GM12891 (cell line): ENCODE measurements around the gene MAPK8IP2.

Experiments used
- DNase-seq: peaks from one replicate; pipeline ENCODE4 v3.0.0; 2011; ENCODE audit warnings: low spot score; ENCODE audit not compliant: insufficient read length
- FAIRE-seq: peaks from 2 replicates; lab custom pipeline; 2011; peaks lifted over from hg19 to GRCh38; lab: Jason Lieb, UNC
- PAX5 ChIP-seq: IDR thresholded peaks from 2 replicates; pipeline ENCODE4 v1.6.1; 2011; ENCODE audit warnings: low read length, moderate library complexity, mild to moderate bottlenecking; ENCODE audit not compliant: insufficient read depth, severe bottlenecking
- POLR2A ChIP-seq: IDR thresholded peaks from 2 replicates; pipeline ENCODE4 v1.6.1; 2011; ENCODE audit warnings: low read depth, low read length, control low read depth
- POLR2AphosphoS5 ChIP-seq: IDR thresholded peaks from 2 replicates; pipeline ENCODE4 v1.6.1; 2011; ENCODE audit warnings: low read depth, low read length, control low read depth
- POU2F2 ChIP-seq: IDR thresholded peaks from 2 replicates; pipeline ENCODE4 v1.6.1; 2011; ENCODE audit warnings: low read depth, mild to moderate bottlenecking, control low read depth, low read length, moderate library complexity
- SPI1 ChIP-seq: IDR thresholded peaks from 2 replicates; pipeline ENCODE4 v1.6.1; 2011; ENCODE audit warnings: low read depth, low read length, control low read depth
- TAF1 ChIP-seq: IDR thresholded peaks from 2 replicates; pipeline ENCODE4 v1.6.1; 2011; ENCODE audit warnings: low read depth, low read length, control low read depth

MAPK8IP2 gene

GRCh38 chr22:50564289-50564688 lies 36.3 kb upstream of the MAPK8IP2 start:
- TF ChIP-seq PAX5 (no peak), TAF1 (no peak)
- FAIRE-seq, result no peak
- DNase-seq, result no peak

GRCh38 chr22:50567721-50568252 lies 32.8 kb upstream of the MAPK8IP2 start:
- TF ChIP-seq PAX5, result no peak
- TF ChIP-seq TAF1, result no peak
- no peak for TF ChIP-seq POLR2AphosphoS5
- TF ChIP-seq SPI1, result no peak
- TF ChIP-seq POU2F2, result no peak
- TF ChIP-seq POLR2A, result no peak

GRCh38 chr22:50568626-50569025 lies 32.0 kb upstream of the MAPK8IP2 start:
- FAIRE-seq (no peak), DNase-seq (no peak)
- TF ChIP-seq TAF1 (no peak), PAX5 (no peak), SPI1 (no peak), POLR2AphosphoS5 (no peak), POU2F2 (no peak), POLR2A (no peak)

More at GRCh38 chr22:50567721-50568252, 32.8 kb upstream of the MAPK8IP2 start:
- no peak for DNase-seq
- no peak for FAIRE-seq

GRCh38 chr22:50569041-50569459 lies 31.5 kb upstream of the MAPK8IP2 start:
- no peak for DNase-seq
- no peak for FAIRE-seq
- TF ChIP-seq PAX5 (no peak), SPI1 (no peak), TAF1 (no peak), POLR2A (no peak), POU2F2 (no peak), POLR2AphosphoS5 (no peak)

GRCh38 chr22:50569896-50570535 lies 30.6 kb upstream of the MAPK8IP2 start:
- FAIRE-seq, result no peak
- TF ChIP-seq SPI1 (no peak), PAX5 (no peak), POLR2A (no peak), TAF1 (no peak), POLR2AphosphoS5 (no peak), POU2F2 (no peak)

GRCh38 chr22:50570861-50571260 lies 29.7 kb upstream of the MAPK8IP2 start:
- DNase-seq (no peak), FAIRE-seq (no peak)
- TF ChIP-seq SPI1, result no peak
- TF ChIP-seq TAF1, result no peak
- no peak for TF ChIP-seq POU2F2
- TF ChIP-seq POLR2AphosphoS5, result no peak
- no peak for TF ChIP-seq POLR2A
- no peak for TF ChIP-seq PAX5

More at GRCh38 chr22:50569896-50570535, 30.6 kb upstream of the MAPK8IP2 start:
- DNase-seq, result no peak

GRCh38 chr22:50571264-50572175 lies 29.1 kb upstream of the MAPK8IP2 start:
- DNase-seq, result no peak
- TF ChIP-seq POLR2AphosphoS5 (no peak), TAF1 (no peak), POLR2A (no peak), PAX5 (no peak), SPI1 (no peak), POU2F2 (no peak)
- no peak for FAIRE-seq

- TF ChIP-seq SPI1 (no peak), POLR2A (no peak), POU2F2 (no peak), TAF1 (no peak), POLR2AphosphoS5 (no peak)
Observed at GRCh38 chr22:50572965-50573364, 27.6 kb upstream of the MAPK8IP2 start.

GRCh38 chr22:50573491-50574382 lies 26.9 kb upstream of the MAPK8IP2 start:
- TF ChIP-seq SPI1 (no peak), POLR2AphosphoS5 (no peak), PAX5 (no peak)

More at GRCh38 chr22:50572965-50573364, 27.6 kb upstream of the MAPK8IP2 start:
- no peak for FAIRE-seq
- no peak for DNase-seq

More at GRCh38 chr22:50573491-50574382, 26.9 kb upstream of the MAPK8IP2 start:
- DNase-seq (no peak), FAIRE-seq (no peak)
